Epithelial cell of proximal tubule (primary cell): ENCODE data around the gene RAB27B. TPM values are rescaled to one million over a fixed set of nuclear protein-coding genes. Genes with fewer than 3 reads are reported as not detected.

Source experiments
- DNase-seq: peaks from one replicate; pipeline ENCODE4 v3.0.0-alpha.2; 2011; ENCODE audit warnings: low read depth
- H3K4me3 ChIP-seq: 2 replicates; pipeline ENCODE4 v1.5.1; 2011; ENCODE audit warnings: low read depth, mild to moderate bottlenecking, low read length
- total RNA-seq: library from RNA; depleted of rRNA; stranded (reverse); fragments of >200 nt; gene quantifications from 2 replicates; pipeline ENCODE4 v1.2.3, GENCODE V29; 2015
- TF ChIP-seq, protein P1 (sequence below): conservative IDR thresholded peaks from 2 replicates; pipeline ENCODE4 v1.5.1; 2012; ENCODE audit warnings: low read depth, mild to moderate bottlenecking, low read length

The RAB27B gene
- total RNA-seq, 1 donor from 2014 or later = 2.1 TPM

DNA sequence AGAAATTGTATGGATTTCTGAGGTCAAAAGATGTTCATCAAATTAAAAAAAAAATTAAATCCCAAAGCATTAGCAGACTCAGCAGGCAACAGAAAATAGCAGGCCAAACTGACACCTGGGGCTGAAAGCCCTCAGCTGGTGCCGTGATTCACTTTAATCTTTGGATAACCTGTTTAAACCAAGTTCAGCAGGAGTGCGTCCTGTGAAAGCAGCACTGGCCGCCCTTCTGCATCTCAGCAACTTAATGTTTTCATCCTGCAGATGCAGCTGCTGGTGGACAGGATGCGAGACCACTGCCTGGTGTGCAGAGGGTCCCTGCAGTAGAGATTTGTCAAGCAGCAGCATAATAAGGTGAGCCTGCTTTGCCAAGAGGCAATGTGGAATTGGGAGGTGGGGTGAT, 89.8 kb downstream of the RAB27B start:
- no peak for DNase-seq
- TF ChIP-seq, protein P1, sequence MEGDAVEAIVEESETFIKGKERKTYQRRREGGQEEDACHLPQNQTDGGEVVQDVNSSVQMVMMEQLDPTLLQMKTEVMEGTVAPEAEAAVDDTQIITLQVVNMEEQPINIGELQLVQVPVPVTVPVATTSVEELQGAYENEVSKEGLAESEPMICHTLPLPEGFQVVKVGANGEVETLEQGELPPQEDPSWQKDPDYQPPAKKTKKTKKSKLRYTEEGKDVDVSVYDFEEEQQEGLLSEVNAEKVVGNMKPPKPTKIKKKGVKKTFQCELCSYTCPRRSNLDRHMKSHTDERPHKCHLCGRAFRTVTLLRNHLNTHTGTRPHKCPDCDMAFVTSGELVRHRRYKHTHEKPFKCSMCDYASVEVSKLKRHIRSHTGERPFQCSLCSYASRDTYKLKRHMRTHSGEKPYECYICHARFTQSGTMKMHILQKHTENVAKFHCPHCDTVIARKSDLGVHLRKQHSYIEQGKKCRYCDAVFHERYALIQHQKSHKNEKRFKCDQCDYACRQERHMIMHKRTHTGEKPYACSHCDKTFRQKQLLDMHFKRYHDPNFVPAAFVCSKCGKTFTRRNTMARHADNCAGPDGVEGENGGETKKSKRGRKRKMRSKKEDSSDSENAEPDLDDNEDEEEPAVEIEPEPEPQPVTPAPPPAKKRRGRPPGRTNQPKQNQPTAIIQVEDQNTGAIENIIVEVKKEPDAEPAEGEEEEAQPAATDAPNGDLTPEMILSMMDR = no peak
- H3K4me3 ChIP-seq = no peak overlapping the region

GRCh38 chr18:54919412-54919811, 91.1 kb downstream of the RAB27B start:
- TF ChIP-seq, protein P1 = no peak
- no peak overlapping the region for H3K4me3 ChIP-seq
- no peak for DNase-seq

GRCh38 chr18:54923339-54923956, 95.2 kb downstream of the RAB27B start:
- no peak for DNase-seq
- TF ChIP-seq, protein P1 = no peak

DNA sequence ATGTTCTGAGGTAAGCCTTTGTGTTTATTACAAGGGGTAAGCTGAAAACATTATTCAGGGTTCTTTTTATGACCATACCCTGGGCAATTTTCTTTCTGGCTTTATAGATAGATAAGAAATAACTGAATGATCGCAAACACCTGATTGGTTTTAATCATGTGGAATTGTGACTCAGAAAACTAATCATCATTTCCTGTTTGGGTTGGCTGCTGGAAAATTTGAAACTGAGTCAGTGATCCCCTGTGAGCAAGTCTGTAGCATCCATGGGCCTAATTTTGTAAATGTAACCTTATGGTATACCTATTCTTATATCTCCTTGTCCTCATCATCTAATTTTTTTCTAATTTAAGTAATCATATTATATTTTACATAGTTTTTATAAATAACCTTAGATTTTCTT, 96.7 kb downstream of the RAB27B start:
- H3K4me3 ChIP-seq = no peak overlapping the region
- DNase-seq = no peak
- TF ChIP-seq, protein P1 = no peak

More at GRCh38 chr18:54923339-54923956, 95.2 kb downstream of the RAB27B start:
- no peak overlapping the region for H3K4me3 ChIP-seq

DNA sequence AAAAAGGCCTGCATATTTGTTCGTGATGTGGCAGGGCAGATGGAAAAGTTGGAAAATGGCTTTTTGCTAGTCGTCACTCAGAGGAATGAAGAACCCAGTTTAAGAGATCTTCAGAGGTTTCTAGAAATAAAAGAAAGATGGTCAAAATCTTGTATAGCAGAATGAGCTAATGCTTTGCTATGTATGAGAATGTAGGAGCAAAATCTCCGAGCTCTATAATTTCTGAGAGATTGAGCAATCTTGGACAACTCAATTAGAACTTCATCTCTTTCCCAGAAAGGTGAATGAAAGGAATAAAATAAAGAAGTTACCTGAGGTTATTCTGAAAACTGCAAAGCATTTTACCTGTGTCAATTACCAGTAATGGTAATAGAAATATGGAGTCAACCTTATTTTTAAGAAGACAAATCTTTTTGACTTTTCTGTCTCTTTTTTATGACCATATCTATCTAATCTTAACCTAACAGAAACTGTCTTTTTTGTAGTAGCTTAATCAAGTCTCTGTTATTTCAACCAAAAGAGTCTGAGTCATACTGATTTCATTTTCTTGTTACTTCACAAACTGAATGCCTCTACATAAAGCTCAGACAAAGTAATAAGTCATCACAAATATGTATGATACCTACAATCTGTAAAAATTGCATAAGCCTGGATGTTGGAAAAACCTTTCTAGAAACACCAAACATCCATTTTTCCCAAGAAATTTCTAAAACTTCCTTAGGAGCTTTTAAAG, 98.5 kb downstream of the RAB27B start:
- no peak for DNase-seq
- no peak overlapping the region for H3K4me3 ChIP-seq
- TF ChIP-seq, protein P1 = no peak

GRCh38 chr18:54928236-54928635, 100.0 kb downstream of the RAB27B start:
- TF ChIP-seq, protein P1 = no peak
- H3K4me3 ChIP-seq = no peak overlapping the region
- no peak for DNase-seq
